OCI-LY1 (cell line): ENCODE measurements around the gene TUBGCP5.

Experiments
- CTCF ChIP-seq: fragments of 200-600 bp; sonication (generic), shearing (Covaris generic); IDR thresholded peaks from 2 replicates; pipeline ENCODE4 v1.5.1; 2017; ENCODE audit warnings: mild to moderate bottlenecking, antibody characterized with exemption, low read length, moderate library complexity, mixed read lengths
- EZH2 ChIP-seq: fragments of 200-600 bp; sonication (generic), shearing (Covaris generic); IDR thresholded peaks from 2 replicates; pipeline ENCODE4 v1.8.0; 2017; ENCODE audit warnings: borderline replicate concordance, mixed run types, mild to moderate bottlenecking, antibody characterized with exemption, low read length, moderate library complexity, mixed read lengths

GRCh38 chr15:23022156-23022555 lies 17.2 kb downstream of the TUBGCP5 start:
- TF ChIP-seq CTCF (no peak), EZH2 (no peak)
